ENCODE data around the gene HIPK4.

DNA sequence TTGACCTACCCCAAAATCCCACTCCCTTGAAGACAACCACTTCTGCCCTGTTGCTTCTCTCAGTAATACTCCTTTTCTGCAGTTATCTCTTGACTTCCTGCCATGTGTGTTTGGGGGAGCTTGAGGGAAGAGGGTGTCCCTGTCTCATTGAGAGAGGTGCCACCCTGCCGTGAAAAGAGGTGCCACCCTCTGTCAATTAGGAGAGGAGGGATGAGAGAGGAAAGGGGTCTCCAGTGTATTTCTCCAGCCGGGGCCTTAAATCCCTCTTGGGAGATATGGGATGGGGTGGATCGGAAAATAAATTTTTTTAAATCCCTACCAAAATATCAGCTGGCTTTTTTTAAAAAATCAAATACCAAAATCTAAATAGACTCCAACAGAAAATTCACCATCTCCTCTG, 25.0 kb downstream of the HIPK4 start:
- TF ChIP-seq EZH2phosphoT487 (IDR thresholded peaks at IDR 0.05) (no peak), CTCF (IDR thresholded peaks at IDR 0.05) (no peak), EZH2 (IDR thresholded peaks at IDR 0.05) (no peak)

Data from neural progenitor cell (in vitro differentiated cells).